ENCODE measurements around the gene NKPD1.

DNA sequence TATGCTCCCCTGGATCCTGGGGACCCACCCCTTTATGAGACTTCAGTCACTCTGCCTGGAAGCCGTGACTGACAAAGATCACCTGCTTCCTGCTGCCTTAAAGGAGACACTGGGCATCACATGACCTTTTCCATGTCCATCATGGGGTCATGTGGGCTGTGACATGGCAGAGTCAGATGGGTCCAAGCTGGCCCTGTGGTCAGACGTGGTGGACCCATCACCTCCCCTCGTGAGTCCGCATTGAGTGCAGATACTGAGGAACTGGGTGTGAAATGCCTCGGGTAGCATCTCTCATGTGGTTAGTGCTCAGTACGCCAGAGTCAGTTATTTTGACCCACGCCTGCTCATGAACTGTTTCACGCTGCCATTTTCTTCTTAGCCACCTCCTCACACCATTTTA, 27.1 kb downstream of the NKPD1 start:
- TF ChIP-seq POLR2A (IDR thresholded peaks at IDR 0.05): no peak
- no peak for TF ChIP-seq CTCF (IDR thresholded peaks at IDR 0.05 in 4 of 5, conservative IDR thresholded peaks at IDR 0.05 in 1 of 5)

All from gastrocnemius medialis (tissue), 4 donors.